Superior temporal gyrus (tissue), 1 donor: Measurements from ENCODE around the gene BGLAP.

Experiments
- DNase-seq: peaks from one replicate; pipeline ENCODE4 v3.0.0-alpha.2; 2016; ENCODE audit errors: extremely low spot score

Gene BGLAP

DNA sequence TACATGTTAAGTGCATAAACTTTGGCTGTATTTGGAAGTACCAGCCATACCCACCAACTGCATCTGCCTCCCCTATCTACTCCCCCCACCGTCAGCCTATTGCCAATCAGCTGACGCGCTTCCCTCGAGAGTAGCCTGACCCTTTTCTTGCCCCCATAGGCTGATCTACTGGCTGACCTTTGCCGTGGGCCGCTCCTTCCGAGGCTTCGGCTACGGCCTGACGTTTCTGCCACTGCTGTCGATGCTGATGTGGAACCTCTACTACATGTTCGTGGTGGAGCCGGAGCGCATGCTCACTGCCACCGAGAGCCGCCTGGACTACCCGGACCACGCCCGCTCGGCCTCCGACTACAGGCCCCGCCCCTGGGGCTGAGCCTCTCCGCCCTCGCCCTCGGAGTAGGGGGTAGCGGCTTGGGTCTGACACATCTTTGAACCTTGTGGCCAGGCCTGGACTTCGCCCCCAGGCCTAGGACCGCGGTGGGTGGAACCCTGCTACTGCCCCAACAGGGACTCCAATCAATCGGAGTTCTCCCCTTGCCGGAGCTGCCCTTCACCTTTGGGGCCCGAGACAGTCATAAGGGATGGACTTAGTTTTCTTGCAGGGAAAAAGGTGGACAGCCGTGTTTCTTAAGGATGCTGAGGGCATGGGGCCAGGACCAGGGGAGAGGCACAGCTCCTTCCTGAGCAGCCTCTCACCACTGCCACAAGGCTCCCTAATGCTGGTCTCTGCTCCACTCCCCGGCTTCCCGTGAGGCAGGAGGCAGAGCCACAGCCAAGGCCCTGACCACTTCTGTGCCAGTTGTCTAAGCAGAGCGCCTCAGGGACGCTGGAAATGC lies 49.5 kb downstream of the BGLAP start:
- peak; percentile 82 for DNase-seq
